WERI-Rb-1 (cell line): ENCODE measurements around the gene PRICKLE4.

Source experiments
- DNase-seq: peaks from one replicate; pipeline ENCODE4 v3.0.0-alpha.2; 2020
- H3K27ac ChIP-seq: fragments of 250-450 bp; sonication (Bioruptor Pico); 2 replicates; pipeline ENCODE4 v1.5.1; 2020; ENCODE audit warnings: mild to moderate bottlenecking, moderate library complexity
- H3K27me3 ChIP-seq: fragments of 250-450 bp; sonication (Bioruptor Pico); 2 replicates; pipeline ENCODE4 v1.5.1; 2021; ENCODE audit warnings: mild to moderate bottlenecking, low read depth, moderate library complexity; ENCODE audit not compliant: insufficient read depth, severe bottlenecking
- H3K36me3 ChIP-seq: fragments of 250-450 bp; sonication (Bioruptor Pico); 2 replicates; pipeline ENCODE4 v1.5.1; 2020; ENCODE audit warnings: mild to moderate bottlenecking, moderate library complexity
- H3K4me3 ChIP-seq: 2 replicates; pipeline ENCODE4 v1.5.1; 2011; ENCODE audit warnings: low read depth, mild to moderate bottlenecking, control low read depth, low read length
- H3K9me3 ChIP-seq: fragments of 250-450 bp; sonication (Bioruptor Pico); 2 replicates; pipeline ENCODE4 v1.5.1; 2021; ENCODE audit warnings: mild to moderate bottlenecking, moderate library complexity; ENCODE audit not compliant: severe bottlenecking
- CTCF ChIP-seq: IDR thresholded peaks from 2 replicates; pipeline ENCODE4 v1.5.1; 2011; ENCODE audit warnings: low read depth, mild to moderate bottlenecking, control low read depth, inconsistent platforms, low read length

PRICKLE4 gene

GRCh38 chr6:41781366-41781730 is 766 bp downstream of the PRICKLE4 start:
- DNase-seq, result no peak
- Histone ChIP-seq H3K4me3 (peak overlapping the region; percentile 53; the same call in 1 of the 2 replicates), H3K36me3 (peaks cover 4% of the 10 kb centered on the region), H3K9me3 (no peaks in the 10 kb centered on the region), H3K27me3 (no peaks in the 10 kb centered on the region), H3K27ac (no peak overlapping the region)
- no peak for TF ChIP-seq CTCF

- Histone ChIP-seq H3K9me3 (no peaks in the 10 kb centered on the region), H3K4me3 (no peak overlapping the region), H3K27ac (no peak overlapping the region), H3K36me3 (peaks cover 4% of the 10 kb centered on the region), H3K27me3 (no peaks in the 10 kb centered on the region)
- no peak for TF ChIP-seq CTCF
- DNase-seq, result no peak
Measured at GRCh38 chr6:41783106-41783780, 2.7 kb downstream of the PRICKLE4 start.

GRCh38 chr6:41784581-41785171 is 4.1 kb downstream of the PRICKLE4 start:
- Histone ChIP-seq H3K36me3 (peaks cover 16% of the 10 kb centered on the region), H3K4me3 (no peak overlapping the region), H3K27me3 (no peaks in the 10 kb centered on the region), H3K9me3 (no peaks in the 10 kb centered on the region), H3K27ac (no peak overlapping the region)
- DNase-seq, result no peak
- no peak for TF ChIP-seq CTCF

GRCh38 chr6:41785254-41785653 is 4.7 kb downstream of the PRICKLE4 start:
- TF ChIP-seq CTCF, result no peak
- no peak for DNase-seq
- H3K27ac ChIP-seq, result no peak overlapping the region
- H3K9me3 ChIP-seq, result no peaks in the 10 kb centered on the region
- H3K36me3 ChIP-seq, result peaks cover 22% of the 10 kb centered on the region
- no peaks in the 10 kb centered on the region for H3K27me3 ChIP-seq
- H3K4me3 ChIP-seq, result no peak overlapping the region

GRCh38 chr6:41785689-41786450 is 5.3 kb downstream of the PRICKLE4 start:
- Histone ChIP-seq H3K4me3 (peak overlapping the region; percentile 97), H3K27ac (no peak overlapping the region), H3K27me3 (no peaks in the 10 kb centered on the region), H3K36me3 (peaks cover 28% of the 10 kb centered on the region), H3K9me3 (no peaks in the 10 kb centered on the region)
- DNase-seq, result no peak
- TF ChIP-seq CTCF, result no peak
